Heart right ventricle (tissue), 16 donors: Measurements from ENCODE around the gene KCNMB2. TPM values are rescaled to one million over a fixed set of nuclear protein-coding genes. Genes with fewer than 3 reads are reported as not detected.
A peak's percentile ranks its signal among the peaks of the same experiment; 100 is the strongest.

Experiments used
- ATAC-seq, 8 donors: fragments of 200-7000 bp; cut with Tn5 transposase; one replicate each; pipeline ENCODE4 v1.9.1; 2020; ENCODE audit warnings: mild to moderate bottlenecking in 8 of 8, moderate library complexity in 8 of 8, moderate number of reproducible peaks in 1 of 8
- DNase-seq, 2 donors: peaks; one replicate each; pipeline ENCODE4 v3.0.0-alpha.2; 2020
- H3K27ac ChIP-seq, 10 donors: fragments of 200-600 bp; sonication (generic) in 2 of 10; one replicate each; pipeline versions ENCODE4 v1.5.0 to v1.8.0; 2020 to 2022; ENCODE audit warnings: mild to moderate bottlenecking in 3 of 10
- H3K27me3 ChIP-seq, 7 donors: fragments of 200-600 bp; one replicate each; pipeline ENCODE4 v1.8.0; 2021 to 2022; ENCODE audit warnings: mild to moderate bottlenecking in 2 of 7
- H3K36me3 ChIP-seq, 9 donors: fragments of 200-600 bp; sonication (generic) in 1 of 9; one replicate each; pipeline versions ENCODE4 v1.5.0 to v1.8.0; 2020 to 2022; ENCODE audit warnings: mild to moderate bottlenecking in 2 of 9
- H3K4me1 ChIP-seq, 9 donors: fragments of 200-600 bp; sonication (generic) in 1 of 9; one replicate each; pipeline versions ENCODE4 v1.5.0 to v1.8.0; 2020 to 2022; ENCODE audit warnings: mild to moderate bottlenecking in 4 of 9
- H3K4me3 ChIP-seq, 10 donors: fragments of 200-600 bp; sonication (generic) in 2 of 10; one replicate each; pipeline versions ENCODE4 v1.5.0 to v1.8.0; 2020 to 2022; ENCODE audit warnings: mild to moderate bottlenecking in 7 of 10, moderate library complexity in 2 of 10
- H3K9me3 ChIP-seq, 11 donors: fragments of 200-600 bp in 10 of 11; sonication (generic) in 2 of 11; one replicate each; pipeline versions ENCODE4 v1.5.0 to v1.8.0; 2013 to 2022; ENCODE audit warnings: mild to moderate bottlenecking in 2 of 11, control low read depth in 1 of 11, moderate library complexity in 1 of 11
- CTCF ChIP-seq, 9 donors: fragments of 200-600 bp; sonication (generic) in 2 of 9; IDR thresholded peaks; one replicate each; pipeline versions ENCODE4 v1.5.0 to v1.8.0; 2021 to 2022; ENCODE audit warnings: antibody characterized with exemption in 9 of 9, mild to moderate bottlenecking in 5 of 9, moderate library complexity in 1 of 9
- WGBS, 2 donors: extraction: QIAGEN DNeasy Blood & Tissue Kit; methylation state at CpG; one replicate each; pipeline ENCODE4 v1.1.7; 2013; ENCODE audit warnings: inconsistent platforms in 1 of 2; 5-methylcytosine and 5-hydroxymethylcytosine counted together
- intact Hi-C, 10 donors: fragments of 100-400 bp; cut with DNase I; formaldehyde crosslinking; loops; one replicate each; pipeline versions ENCODE4 v1.11.1 to v1.14.2; 2022
- polyA plus RNA-seq, 2 donors: library from polyadenylated mRNA; stranded (reverse); fragments of 200-250 nt; gene quantifications; one replicate each; pipeline ENCODE4 v1.2.3, GENCODE V29; 2013
- total RNA-seq, 10 donors: library from RNA; stranded (reverse); fragmentation: NEBNext Ultra II Directional in 3 of 10; extraction: Animal tissue kit (Norgen Biotek cat#: 25700) in 3 of 10; gene quantifications; one replicate each; pipeline versions ENCODE4 v1.2.1 to v1.2.4, GENCODE V29; 2021 to 2023
- donor health status: Arrhythmogenic right ventricular cardiomyopathy.
- donor health status: ischemic (EF 13 %, LVEDD 7.1; RV severe dilation, severe dysfunction).
- donor health status: healthy with polysubstance abuse.
- donor health status: DM: no; HTN: yes; CAD: no.
- donor health status: DM: no; HTN: no; CAD: no.
- donor health status: ischemic (EF 25% LVEDD 6.9; RV normal size, moderate dysfunction).
- donor health status: ischemic (EF 25% LVEDD 5.7; RV mildly dilated, moderate dysfunction).
- donor health status: healthy.
- donor health status: DM: yes; HTN: yes; CAD: no.
- donor health status: Ischemic cardiomyopathy.
- donor health status: ischemic (EF 35%, LVEDD 5.7; RV mildly dilated, moderate dysfunction).
- donor health status: nonischemic (EF 11% LVEDD 7.7; RV severe dilation, severe dysfunction).
- donor health status: DM: yes; HTN: yes; CAD: no.
- donor health status: PGD.
- donor health status: ischemic (EF 29% LVEDD 5.4; RV normal size, mild dysfunction).
- donor health status: nonischemic (EF 23%, LVEDD 6.1; RV moderate dilation, normal function).

KCNMB2 gene
- total and polyA plus RNA-seq, 12 donors: 0.55 to 9.2 (median 3.6) TPM

- Histone ChIP-seq H3K36me3 (no peaks in the 10 kb centered on the region), H3K4me1 (no peaks in the 10 kb centered on the region), H3K9me3 (peaks cover 0 to 39% (median 10%) of the 10 kb centered on the region in 11 donors), H3K27ac (no peak overlapping the region), H3K4me3 (no peak overlapping the region), H3K27me3 (no peaks in the 10 kb centered on the region)
- 53 to 65% methylated on average over 3 of the region's 3 CpGs for WGBS, 2 donors
- intact Hi-C loops: no loop called here
- no peak for TF ChIP-seq CTCF (IDR thresholded peaks at IDR 0.05)
- DNase-seq (peak in 1 of 2 donors; percentile 38), ATAC-seq (no peak)
These were observed 163.6 kb downstream of the KCNMB2 start for GRCh38 chr3:178699810-178700209.

GRCh38 chr3:178703268-178703975 lies 167.2 kb downstream of the KCNMB2 start:
- Histone ChIP-seq H3K27ac (no peak overlapping the region), H3K27me3 (no peaks in the 10 kb centered on the region), H3K36me3 (no peaks in the 10 kb centered on the region), H3K4me1 (peaks cover 0 to 13% (median 0%) of the 10 kb centered on the region in 9 donors), H3K4me3 (no peak overlapping the region), H3K9me3 (peaks cover 0 to 10% (median 0%) of the 10 kb centered on the region in 11 donors)
- no peak for TF ChIP-seq CTCF (IDR thresholded peaks at IDR 0.05)
- intact Hi-C loops: no loop called here
- DNase-seq (no peak), ATAC-seq (no peak)
- 46 to 71% methylated on average over 1 of the region's 1 CpG for whole genome bisulfite sequencing, 2 donors

- H3K4me1 ChIP-seq: peaks cover 0 to 22% (median 5%) of the 10 kb centered on the region in 9 donors
- no peak for TF ChIP-seq CTCF (IDR thresholded peaks at IDR 0.05)
- H3K4me3 ChIP-seq: no peak overlapping the region
- peaks cover 0 to 4% (median 0%) of the 10 kb centered on the region in 11 donors for H3K9me3 ChIP-seq
- no peak for ATAC-seq
- H3K27me3 ChIP-seq: no peaks in the 10 kb centered on the region
- H3K36me3 ChIP-seq: no peaks in the 10 kb centered on the region
- 72 to 75% methylated on average over 4 of the region's 4 CpGs for WGBS, 2 donors
- no peak for DNase-seq
- no peak overlapping the region for H3K27ac ChIP-seq
- intact Hi-C loops: no loop called here
These were observed 169.7 kb downstream of the KCNMB2 start for GRCh38 chr3:178705925-178706324.

- intact Hi-C loops: no loop called here
- no peaks in the 10 kb centered on the region for H3K9me3 ChIP-seq
- ATAC-seq (no peak), DNase-seq (no peak)
- H3K4me3 ChIP-seq: no peak overlapping the region
- H3K36me3 ChIP-seq: no peaks in the 10 kb centered on the region
- no peak for TF ChIP-seq CTCF (IDR thresholded peaks at IDR 0.05)
- no peaks in the 10 kb centered on the region for H3K27me3 ChIP-seq
- H3K27ac ChIP-seq: no peak overlapping the region
- WGBS, 2 donors: 94 to 95% methylated on average over 2 of the region's 2 CpGs
- H3K4me1 ChIP-seq: peaks cover 0 to 22% (median 5%) of the 10 kb centered on the region in 9 donors
These were observed 170.2 kb downstream of the KCNMB2 start for GRCh38 chr3:178706411-178706810.
